Renal cortex interstitium (tissue), 11 donors: ENCODE measurements around the gene NAV2. TPM values are rescaled to one million over a fixed set of nuclear protein-coding genes. Genes with fewer than 3 reads are reported as not detected.

Experiments used
- DNase-seq, 11 donors: peaks; one replicate each; pipeline ENCODE4 v3.0.0-alpha.2; 2013; ENCODE audit warnings: low read depth in 9 of 11, low spot score in 4 of 11; ENCODE audit errors: extremely low read depth in 1 of 11
- polyA plus RNA-seq, 3 donors: library from polyadenylated mRNA; unstranded; fragments of 120-200 nt; gene quantifications; one replicate each; pipeline ENCODE4 v1.2.1, GENCODE V29; 2013; ENCODE audit not compliant: insufficient read length in 3 of 3

The NAV2 gene
- polyA plus RNA-seq, 3 donors, result 36.9 to 94.9 (median 39.5) TPM

GRCh38 chr11:19838994-19839768 is 126.5 kb downstream of the NAV2 start:
- DNase-seq, result no peak

GRCh38 chr11:19840961-19841360 is 128.3 kb downstream of the NAV2 start:
- no peak for DNase-seq

- DNase-seq, result no peak
Measured at GRCh38 chr11:19842505-19842904, 129.9 kb downstream of the NAV2 start.

- no peak for DNase-seq
Measured at GRCh38 chr11:19843079-19843478, 130.4 kb downstream of the NAV2 start.

- no peak for DNase-seq
Measured at GRCh38 chr11:19844012-19844411, 131.4 kb downstream of the NAV2 start.

GRCh38 chr11:19844806-19845205 is 132.2 kb downstream of the NAV2 start:
- DNase-seq, result no peak

- DNase-seq, result no peak
Measured at GRCh38 chr11:19845626-19846025, 133.0 kb downstream of the NAV2 start.

- DNase-seq, result no peak
Measured at GRCh38 chr11:19846654-19847305, 134.1 kb downstream of the NAV2 start.

GRCh38 chr11:19848219-19848618 is 135.6 kb downstream of the NAV2 start:
- DNase-seq, result no peak

GRCh38 chr11:19849107-19849789 is 136.6 kb downstream of the NAV2 start:
- DNase-seq, result no peak

- no peak for DNase-seq
Measured at GRCh38 chr11:19849947-19850593, 137.4 kb downstream of the NAV2 start.

- no peak for DNase-seq
Measured at GRCh38 chr11:19852288-19852687, 139.7 kb downstream of the NAV2 start.

GRCh38 chr11:19853016-19853415 is 140.4 kb downstream of the NAV2 start:
- DNase-seq, result no peak

- no peak for DNase-seq
Measured at GRCh38 chr11:19853920-19854319, 141.3 kb downstream of the NAV2 start.

GRCh38 chr11:19861171-19861570 is 148.5 kb downstream of the NAV2 start:
- no peak for DNase-seq

- no peak for DNase-seq
Measured at GRCh38 chr11:19862091-19862490, 149.5 kb downstream of the NAV2 start.

- DNase-seq, result no peak
Measured at GRCh38 chr11:19864141-19865140, 151.8 kb downstream of the NAV2 start.

- no peak for DNase-seq
Measured at GRCh38 chr11:19866037-19866436, 153.4 kb downstream of the NAV2 start.

- no peak for DNase-seq
Measured at GRCh38 chr11:19866521-19866920, 153.9 kb downstream of the NAV2 start.
